Astrocyte (in vitro differentiated cells and primary cell): Measurements from ENCODE around the gene ABCA1. TPM values are rescaled to one million over a fixed set of nuclear protein-coding genes. Genes with fewer than 3 reads are reported as not detected.
A peak's percentile ranks its signal among the peaks of the same experiment; 100 is the strongest.

Experiments
- DNase-seq: peaks from one replicate; pipeline ENCODE4 v3.0.0-alpha.2; 2010; ENCODE audit warnings: low read depth
- FAIRE-seq: peaks from 2 replicates; lab custom pipeline; 2011; peaks lifted over from hg19 to GRCh38; lab: Jason Lieb, UNC
- H2AFZ ChIP-seq: 2 replicates; pipeline ENCODE4 v1.6.0; 2012; ENCODE audit warnings: low read depth, low read length, inconsistent platforms
- H3K27ac ChIP-seq: 2 replicates; pipeline ENCODE4 v1.5.1; 2011; ENCODE audit warnings: low read depth, low read length, inconsistent platforms
- H3K27me3 ChIP-seq: 2 replicates; pipeline ENCODE4 v1.6.0; 2011; ENCODE audit warnings: low read length, inconsistent platforms; ENCODE audit not compliant: insufficient read depth
- H3K36me3 ChIP-seq: 2 replicates; pipeline ENCODE4 v1.5.1; 2011; ENCODE audit warnings: low read length, inconsistent platforms; ENCODE audit not compliant: insufficient read depth
- H3K4me1 ChIP-seq: 2 replicates; pipeline ENCODE4 v1.5.1; 2011; ENCODE audit warnings: low read length, inconsistent platforms; ENCODE audit not compliant: insufficient read depth
- H3K4me2 ChIP-seq: 2 replicates; pipeline ENCODE4 v1.6.0; 2012; ENCODE audit warnings: low read length, inconsistent platforms
- H3K4me3 ChIP-seq: 2 replicates; pipeline ENCODE4 v1.5.1; 2011; ENCODE audit warnings: low read depth, mild to moderate bottlenecking, low read length, inconsistent platforms; ENCODE audit not compliant: insufficient read depth
- H3K79me2 ChIP-seq: 2 replicates; pipeline ENCODE4 v1.6.0; 2012; ENCODE audit warnings: mild to moderate bottlenecking, low read length, inconsistent platforms; ENCODE audit not compliant: insufficient read depth
- H3K9ac ChIP-seq: 2 replicates; pipeline ENCODE4 v1.6.0; 2012; ENCODE audit warnings: mild to moderate bottlenecking, low read length, inconsistent platforms
- H3K9me3 ChIP-seq: 2 replicates; pipeline ENCODE4 v1.5.1; 2012; ENCODE audit warnings: low read depth, mild to moderate bottlenecking, low read length, inconsistent platforms; ENCODE audit not compliant: insufficient read depth
- H4K20me1 ChIP-seq: 2 replicates; pipeline ENCODE4 v1.6.0; 2012; ENCODE audit warnings: low read length, inconsistent platforms; ENCODE audit not compliant: insufficient read depth
- H3K27ac Mint-ChIP-seq: one replicate; pipeline ENCODE4 v1.8.0; 2021; ENCODE audit warnings: mild to moderate bottlenecking, mixed read lengths; ENCODE audit not compliant: unreplicated experiment
- H3K27me3 Mint-ChIP-seq: one replicate; pipeline ENCODE4 v1.8.0; 2021; ENCODE audit warnings: low read depth, mixed read lengths; ENCODE audit not compliant: unreplicated experiment
- H3K36me3 Mint-ChIP-seq: one replicate; pipeline ENCODE4 v1.8.0; 2021; ENCODE audit warnings: low read depth, mixed read lengths; ENCODE audit not compliant: unreplicated experiment
- H3K4me1 Mint-ChIP-seq: one replicate; pipeline ENCODE4 v1.8.0; 2021; ENCODE audit warnings: low read depth, mixed read lengths; ENCODE audit not compliant: unreplicated experiment
- H3K4me3 Mint-ChIP-seq: one replicate; pipeline ENCODE4 v1.8.0; 2021; ENCODE audit warnings: mild to moderate bottlenecking, moderate library complexity, mixed read lengths; ENCODE audit not compliant: unreplicated experiment
- H3K9me3 Mint-ChIP-seq: one replicate; pipeline ENCODE4 v1.8.0; 2021; ENCODE audit warnings: mild to moderate bottlenecking, mixed read lengths; ENCODE audit not compliant: unreplicated experiment
- EZH2 ChIP-seq: IDR thresholded peaks from 2 replicates; pipeline ENCODE4 v1.6.1; 2012; ENCODE audit warnings: mild to moderate bottlenecking, low read length, inconsistent platforms; ENCODE audit not compliant: insufficient read depth
- total RNA-seq: library from RNA; stranded (reverse); gene quantifications from 2 replicates; pipeline ENCODE4 v1.2.1, GENCODE V29; 2021
- TF ChIP-seq, protein P1 (sequence below): IDR thresholded peaks from 2 replicates; pipeline ENCODE4 v1.5.1; 2011; ENCODE audit warnings: low read depth, mild to moderate bottlenecking, inconsistent platforms, low read length, moderate library complexity; ENCODE audit not compliant: insufficient read depth

Gene ABCA1
- total RNA-seq, 1 donor from 2014 or later, result 109 TPM

DNA sequence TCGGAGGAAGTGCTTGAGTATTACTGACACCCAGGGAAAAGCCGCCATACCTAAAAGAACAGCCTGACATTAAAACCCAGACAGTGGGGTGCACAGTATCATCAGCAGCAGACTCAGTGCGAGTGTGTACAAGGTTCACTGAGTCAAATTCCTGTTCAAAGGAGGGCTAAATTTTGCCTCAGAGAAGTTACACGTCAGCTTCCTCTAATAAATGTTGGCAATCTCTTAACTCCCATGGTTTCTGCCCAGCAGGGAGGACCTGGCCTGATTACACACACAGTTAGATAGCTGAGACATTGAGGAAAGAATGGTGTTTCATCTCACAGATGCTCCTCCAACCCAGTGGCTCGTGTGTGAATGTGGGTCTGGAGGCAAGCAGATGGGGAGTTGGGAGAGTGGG lies 125.8 kb downstream of the ABCA1 start:
- H3K36me3 ChIP-seq, result peaks cover 63% of the 10 kb centered on the region
- peaks cover 20% of the 10 kb centered on the region for H4K20me1 ChIP-seq
- no peak overlapping the region for H3K4me2 ChIP-seq
- peaks cover 23% of the 10 kb centered on the region for H3K36me3 Mint-ChIP-seq
- no peaks in the 10 kb centered on the region for H3K79me2 ChIP-seq
- H3K27me3 Mint-ChIP-seq, result no peaks in the 10 kb centered on the region
- no peaks in the 10 kb centered on the region for H3K4me1 ChIP-seq
- no peak for TF ChIP-seq EZH2
- TF ChIP-seq, protein P1, sequence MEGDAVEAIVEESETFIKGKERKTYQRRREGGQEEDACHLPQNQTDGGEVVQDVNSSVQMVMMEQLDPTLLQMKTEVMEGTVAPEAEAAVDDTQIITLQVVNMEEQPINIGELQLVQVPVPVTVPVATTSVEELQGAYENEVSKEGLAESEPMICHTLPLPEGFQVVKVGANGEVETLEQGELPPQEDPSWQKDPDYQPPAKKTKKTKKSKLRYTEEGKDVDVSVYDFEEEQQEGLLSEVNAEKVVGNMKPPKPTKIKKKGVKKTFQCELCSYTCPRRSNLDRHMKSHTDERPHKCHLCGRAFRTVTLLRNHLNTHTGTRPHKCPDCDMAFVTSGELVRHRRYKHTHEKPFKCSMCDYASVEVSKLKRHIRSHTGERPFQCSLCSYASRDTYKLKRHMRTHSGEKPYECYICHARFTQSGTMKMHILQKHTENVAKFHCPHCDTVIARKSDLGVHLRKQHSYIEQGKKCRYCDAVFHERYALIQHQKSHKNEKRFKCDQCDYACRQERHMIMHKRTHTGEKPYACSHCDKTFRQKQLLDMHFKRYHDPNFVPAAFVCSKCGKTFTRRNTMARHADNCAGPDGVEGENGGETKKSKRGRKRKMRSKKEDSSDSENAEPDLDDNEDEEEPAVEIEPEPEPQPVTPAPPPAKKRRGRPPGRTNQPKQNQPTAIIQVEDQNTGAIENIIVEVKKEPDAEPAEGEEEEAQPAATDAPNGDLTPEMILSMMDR, result no peak
- no peak overlapping the region for H3K9ac ChIP-seq
- H2AFZ ChIP-seq, result no peak overlapping the region
- H3K27me3 ChIP-seq, result no peaks in the 10 kb centered on the region
- peak; percentile 31 for DNase-seq
- no peak for FAIRE-seq
- H3K4me3 ChIP-seq, result no peak overlapping the region
- no peaks in the 10 kb centered on the region for H3K4me1 Mint-ChIP-seq
- H3K27ac ChIP-seq, result no peak overlapping the region
- H3K4me3 Mint-ChIP-seq, result no peak overlapping the region
- H3K27ac Mint-ChIP-seq, result no peak overlapping the region
- H3K9me3 Mint-ChIP-seq, result no peaks in the 10 kb centered on the region
- H3K9me3 ChIP-seq, result no peaks in the 10 kb centered on the region

DNA sequence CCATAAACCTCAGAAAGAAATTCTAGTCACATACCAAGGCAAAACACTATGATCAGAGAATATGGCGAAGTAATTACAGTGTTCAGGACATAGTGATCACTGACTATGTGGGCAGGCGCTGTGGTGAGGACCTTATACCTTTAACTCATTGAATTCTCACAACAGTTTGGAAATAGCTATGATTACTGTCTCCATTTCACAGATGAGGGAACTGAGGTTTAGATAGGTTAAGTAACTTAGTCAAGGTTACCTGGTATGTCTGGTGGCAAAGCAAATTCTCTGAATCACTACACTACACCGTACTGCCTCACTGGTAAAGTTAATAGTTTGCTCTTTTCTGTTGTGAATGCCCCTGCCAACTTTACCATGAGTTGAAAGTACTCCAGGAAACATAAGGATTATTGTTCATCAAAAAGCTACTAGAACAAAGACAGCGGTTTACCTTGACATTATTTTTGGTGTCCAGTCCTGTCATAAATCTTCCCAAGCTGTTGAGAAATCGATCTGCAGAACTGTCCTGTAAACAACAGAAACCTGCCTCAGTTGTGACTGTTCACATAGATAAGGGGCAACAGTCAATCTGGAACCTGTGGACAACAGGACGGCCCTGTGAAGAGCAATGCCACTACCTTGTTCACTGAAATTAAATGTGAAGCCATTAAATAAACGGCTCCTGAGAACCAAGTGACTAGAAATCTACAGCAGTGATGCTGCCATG lies 127.7 kb downstream of the ABCA1 start:
- no peaks in the 10 kb centered on the region for H3K9me3 ChIP-seq
- H3K4me2 ChIP-seq, result no peak overlapping the region
- no peak overlapping the region for H3K27ac ChIP-seq
- peaks cover 12% of the 10 kb centered on the region for H4K20me1 ChIP-seq
- no peaks in the 10 kb centered on the region for H3K79me2 ChIP-seq
- FAIRE-seq, result no peak
- H3K27me3 ChIP-seq, result no peaks in the 10 kb centered on the region
- Mint-ChIP-seq H3K4me3 (no peak overlapping the region), H3K27ac (no peak overlapping the region), H3K36me3 (peaks cover 30% of the 10 kb centered on the region), H3K4me1 (no peaks in the 10 kb centered on the region), H3K27me3 (no peaks in the 10 kb centered on the region), H3K9me3 (no peaks in the 10 kb centered on the region)
- no peaks in the 10 kb centered on the region for H3K4me1 ChIP-seq
- H2AFZ ChIP-seq, result no peak overlapping the region
- peaks cover 68% of the 10 kb centered on the region for H3K36me3 ChIP-seq
- DNase-seq, result no peak
- TF ChIP-seq EZH2, result no peak
- TF ChIP-seq, protein P1, result no peak
- H3K9ac ChIP-seq, result no peak overlapping the region
- no peak overlapping the region for H3K4me3 ChIP-seq
